Measurements from ENCODE around the gene METTL17.

- TF ChIP-seq CTCF (optimal IDR thresholded peaks at IDR 0.05 in 1 of 3, IDR thresholded peaks at IDR 0.05 in 1 of 3, conservative IDR thresholded peaks at IDR 0.05 in 1 of 3; ENCODE audit: extremely low read depth in 1 of 3, insufficient read depth in 2 of 3, low read length in 3 of 3) (no peak), EZH2 (IDR thresholded peaks at IDR 0.05; ENCODE audit: low read length) (no peak)
Observed at GRCh38 chr14:20973501-20973900, 16.3 kb upstream of the METTL17 start.

Measured in keratinocyte (primary cell).